Stimulated activated CD8-positive, alpha-beta memory T cell treated with anti-CD3 and anti-CD28 coated beads, Interleukin-4, amount 100 ng/mL, for 4 hours (primary cell): ENCODE results near the gene PSIP1.
"Not testable (repeated sequence)": the region's sequence is repeated elsewhere in the genome, so short reads cannot be mapped to it uniquely, and the experiment has no call there.

Experiments used
- DNase-seq, 2 donors: peaks; one replicate each; pipeline ENCODE4 v3.0.0-alpha.2; 2020; ENCODE audit warnings: low read depth in 2 of 2, low spot score in 1 of 2

Gene PSIP1

GRCh38 chr9:15505921-15506320, 4.8 kb downstream of the PSIP1 start:
- DNase-seq: no peak

- no peak for DNase-seq
Measured at GRCh38 chr9:15501803-15502202, 9.0 kb downstream of the PSIP1 start.

- no peak for DNase-seq
Measured at GRCh38 chr9:15501179-15501578, 9.6 kb downstream of the PSIP1 start.

- DNase-seq: no peak
Measured at GRCh38 chr9:15499139-15499538, 11.6 kb downstream of the PSIP1 start.

- DNase-seq: no peak
Measured at GRCh38 chr9:15498246-15498995, 12.3 kb downstream of the PSIP1 start.

GRCh38 chr9:15492485-15493150, 18.2 kb downstream of the PSIP1 start:
- DNase-seq: no peak

- DNase-seq: no peak
Measured at GRCh38 chr9:15491950-15492349, 18.8 kb downstream of the PSIP1 start.

GRCh38 chr9:15485836-15486666, 24.7 kb downstream of the PSIP1 start:
- DNase-seq: no peak

GRCh38 chr9:15484802-15485201, 26.0 kb downstream of the PSIP1 start:
- no peak for DNase-seq

GRCh38 chr9:15482146-15482545, 28.6 kb downstream of the PSIP1 start:
- DNase-seq: no peak

GRCh38 chr9:15480028-15480427, 30.7 kb downstream of the PSIP1 start:
- DNase-seq: no peak

- DNase-seq: no peak
Measured at GRCh38 chr9:15475923-15476536, 34.7 kb downstream of the PSIP1 start.

- no peak for DNase-seq
Measured at GRCh38 chr9:15469862-15470261, 40.9 kb downstream of the PSIP1 start.

- no peak for DNase-seq
Measured at GRCh38 chr9:15469406-15469805, 41.4 kb downstream of the PSIP1 start.

- DNase-seq: no peak
Measured at GRCh38 chr9:15468145-15468544, 42.6 kb downstream of the PSIP1 start.

- no peak for DNase-seq
Measured at GRCh38 chr9:15461601-15462000, 49.2 kb downstream of the PSIP1 start.

- DNase-seq: no peak
Measured at GRCh38 chr9:15461056-15461455, 49.7 kb downstream of the PSIP1 start.

- no peak for DNase-seq
Measured at GRCh38 chr9:15453956-15454355, 56.8 kb downstream of the PSIP1 start.

- DNase-seq: no peak
Measured at GRCh38 chr9:15444141-15444540, 66.6 kb downstream of the PSIP1 start.

- DNase-seq: not testable (repeated sequence)
Measured at GRCh38 chr9:15442264-15442663, 68.5 kb downstream of the PSIP1 start.

- DNase-seq: not testable (repeated sequence)
Measured at GRCh38 chr9:15441841-15442240, 68.9 kb downstream of the PSIP1 start.
